Prostate gland (tissue), 2 donors: Measurements from ENCODE around the gene DIPK1B. TPM values are rescaled to one million over a fixed set of nuclear protein-coding genes. Genes with fewer than 3 reads are reported as not detected.
A peak's percentile ranks its signal among the peaks of the same experiment; 100 is the strongest.
"Not testable (repeated sequence)": the region's sequence is repeated elsewhere in the genome, so short reads cannot be mapped to it uniquely, and the experiment has no call there.

Source experiments
- DNase-seq: peaks from one replicate; pipeline ENCODE4 v3.0.0-alpha.2; 2019; ENCODE audit warnings: low spot score
- H3K27ac ChIP-seq, 2 donors: fragments of 200-600 bp; sonication (generic); 2 replicates each; pipeline ENCODE4 v1.5.1; 2017 to 2019
- H3K27me3 ChIP-seq: fragments of 200-600 bp; sonication (generic); replicated peaks from 2 replicates; pipeline ENCODE4 v1.5.1; 2019; ENCODE audit not compliant: insufficient read depth
- H3K36me3 ChIP-seq, 2 donors: fragments of 200-600 bp; sonication (generic); 1 replicate in 1 of 2; 2 replicates in 1 of 2; pipeline versions ENCODE4 v1.5.1 to v1.8.1; 2017 to 2019
- H3K4me1 ChIP-seq: fragments of 200-600 bp; sonication (generic); replicated peaks from 2 replicates; pipeline ENCODE4 v1.5.1; 2019
- H3K4me3 ChIP-seq, 2 donors: fragments of 200-600 bp; sonication (generic); 2 replicates each; pipeline ENCODE4 v1.5.1; 2017 to 2019
- H3K9me3 ChIP-seq: fragments of 200-600 bp; sonication (generic); 2 replicates; pipeline ENCODE4 v1.5.1; 2017
- CTCF ChIP-seq, 4 experiments: fragments of 200-600 bp in 2 of 4; fragments of 450-650 bp in 2 of 4; sonication (generic) in 2 of 4; IDR thresholded peaks; 1 replicate in 3 of 4; 2 replicates in 1 of 4; pipeline ENCODE4 v1.5.1; 2016 to 2019; ENCODE audit warnings: antibody characterized with exemption in 4 of 4, mild to moderate bottlenecking in 2 of 4, moderate library complexity in 2 of 4
- POLR2A ChIP-seq: fragments of 450-650 bp; IDR thresholded peaks from one replicate; pipeline ENCODE4 v1.6.1; 2016; ENCODE audit warnings: antibody characterized with exemption, mild to moderate bottlenecking
- POLR2AphosphoS5 ChIP-seq: sonication (generic); formaldehyde crosslinking; IDR thresholded peaks from one replicate; pipeline ENCODE4 v1.6.1; 2017; ENCODE audit warnings: antibody characterized with exemption
- WGBS: methylation state at CpG from one replicate; pipeline ENCODE4 v1.1.5; 2018; 5-methylcytosine and 5-hydroxymethylcytosine counted together
- intact Hi-C: fragments of 100-400 bp; cut with DNase I; formaldehyde crosslinking; loops from one replicate; pipeline ENCODE4 v1.14.2; 2022
- total RNA-seq, 2 donors: library from RNA; depleted of rRNA; stranded (reverse); fragments of >200 nt; gene quantifications; one replicate each; pipeline ENCODE4 v1.1.0, GENCODE V29; 2016

The DIPK1B gene
- total RNA-seq, 2 donors from 2014 or later, result 18.9 to 27.8 TPM

- H3K4me3 ChIP-seq, result no peak overlapping the region
- no peak for DNase-seq
- H3K4me1 ChIP-seq, result peaks cover 4% of the 10 kb centered on the region
- H3K9me3 ChIP-seq, result no peaks in the 10 kb centered on the region
- H3K27ac ChIP-seq, result no peak overlapping the region
- H3K36me3 ChIP-seq, result no peaks in the 10 kb centered on the region
- TF ChIP-seq POLR2A (no peak), CTCF (IDR thresholded peaks at IDR 0.05) (no peak)
- WGBS, result 92% methylated on average over 7 of the region's 7 CpGs
- intact Hi-C loops, result no loop called here
- no peaks in the 10 kb centered on the region for H3K27me3 ChIP-seq
These were observed 5.4 kb upstream of the DIPK1B start for GRCh38 chr9:136707011-136707410.

- Histone ChIP-seq H3K27ac (no peak overlapping the region), H3K4me1 (peaks cover 6% of the 10 kb centered on the region), H3K4me3 (no peak overlapping the region), H3K9me3 (no peaks in the 10 kb centered on the region), H3K27me3 (no peaks in the 10 kb centered on the region), H3K36me3 (no peaks in the 10 kb centered on the region)
- intact Hi-C loops, result no loop called here
- WGBS, result 79% methylated on average over 22 of the region's 22 CpGs
- DNase-seq, result no peak
- no peak for TF ChIP-seq CTCF (IDR thresholded peaks at IDR 0.05)
- TF ChIP-seq POLR2AphosphoS5, result no peak
- TF ChIP-seq POLR2A, result no peak
These were observed 4.4 kb upstream of the DIPK1B start for GRCh38 chr9:136707849-136708517.

- Histone ChIP-seq H3K4me3 (no peak overlapping the region), H3K36me3 (no peaks in the 10 kb centered on the region), H3K9me3 (no peaks in the 10 kb centered on the region), H3K4me1 (peaks cover 6% of the 10 kb centered on the region), H3K27me3 (no peaks in the 10 kb centered on the region), H3K27ac (no peak overlapping the region)
- TF ChIP-seq CTCF (IDR thresholded peaks at IDR 0.05) (no peak), POLR2AphosphoS5 (no peak)
- 91% methylated on average over 24 of the region's 24 CpGs for WGBS
- DNase-seq, result no peak
- intact Hi-C loops, result no loop called here
These were observed 2.8 kb upstream of the DIPK1B start for GRCh38 chr9:136709454-136710109.

- no peaks in the 10 kb centered on the region for H3K36me3 ChIP-seq
- intact Hi-C loops, result no loop called here
- H3K4me1 ChIP-seq, result peaks cover 6% of the 10 kb centered on the region
- H3K4me3 ChIP-seq, result no peak overlapping the region
- WGBS, result 88% methylated on average over 7 of the region's 7 CpGs
- H3K27me3 ChIP-seq, result no peaks in the 10 kb centered on the region
- H3K27ac ChIP-seq, result no peak overlapping the region
- TF ChIP-seq POLR2AphosphoS5, result no peak
- TF ChIP-seq POLR2A, result no peak
- TF ChIP-seq CTCF (IDR thresholded peaks at IDR 0.05), result no peak
- DNase-seq, result no peak
- H3K9me3 ChIP-seq, result no peaks in the 10 kb centered on the region
These were observed 1.8 kb upstream of the DIPK1B start for GRCh38 chr9:136710543-136710942.

GRCh38 chr9:136711219-136711648, 1.1 kb upstream of the DIPK1B start:
- TF ChIP-seq POLR2AphosphoS5, result peak; percentile 55
- intact Hi-C loops, H3K4me3 ChIP-seq, DNase-seq, H3K4me1 ChIP-seq, H3K27ac ChIP-seq, H3K27me3 ChIP-seq, H3K36me3 ChIP-seq, H3K9me3 ChIP-seq: not testable (repeated sequence)
- WGBS, result 24% methylated on average over 4 of the region's 4 CpGs
